Inflammatory macrophage treated with lipopolysaccharide for 4 hours (primary cell): ENCODE results near the gene DYNLT5.
"Not testable (repeated sequence)": the region's sequence is repeated elsewhere in the genome, so short reads cannot be mapped to it uniquely, and the experiment has no call there.

Experiments used
- DNase-seq: peaks from one replicate; pipeline ENCODE4 v3.0.0-alpha.2; 2020

Gene DYNLT5

DNA sequence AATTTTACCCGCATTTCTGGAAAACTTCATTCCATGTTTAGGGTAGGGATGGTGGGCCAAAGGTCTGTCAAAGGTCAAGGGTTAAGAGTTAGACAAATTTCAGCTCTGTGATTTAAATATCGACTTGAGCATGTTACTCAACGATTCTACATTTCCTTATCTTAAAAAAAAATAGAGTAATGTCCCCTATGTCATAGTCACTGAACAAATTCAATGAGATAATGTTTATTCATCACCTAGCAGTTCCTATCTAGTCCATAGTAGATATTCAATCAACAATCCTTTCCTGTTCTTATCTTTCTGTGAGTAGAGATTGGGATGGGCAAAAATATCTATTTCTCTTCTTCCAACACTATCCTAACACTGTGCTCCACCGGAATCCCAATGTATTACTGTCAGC is 1.1 kb upstream of the DYNLT5 start:
- no peak for DNase-seq

DNA sequence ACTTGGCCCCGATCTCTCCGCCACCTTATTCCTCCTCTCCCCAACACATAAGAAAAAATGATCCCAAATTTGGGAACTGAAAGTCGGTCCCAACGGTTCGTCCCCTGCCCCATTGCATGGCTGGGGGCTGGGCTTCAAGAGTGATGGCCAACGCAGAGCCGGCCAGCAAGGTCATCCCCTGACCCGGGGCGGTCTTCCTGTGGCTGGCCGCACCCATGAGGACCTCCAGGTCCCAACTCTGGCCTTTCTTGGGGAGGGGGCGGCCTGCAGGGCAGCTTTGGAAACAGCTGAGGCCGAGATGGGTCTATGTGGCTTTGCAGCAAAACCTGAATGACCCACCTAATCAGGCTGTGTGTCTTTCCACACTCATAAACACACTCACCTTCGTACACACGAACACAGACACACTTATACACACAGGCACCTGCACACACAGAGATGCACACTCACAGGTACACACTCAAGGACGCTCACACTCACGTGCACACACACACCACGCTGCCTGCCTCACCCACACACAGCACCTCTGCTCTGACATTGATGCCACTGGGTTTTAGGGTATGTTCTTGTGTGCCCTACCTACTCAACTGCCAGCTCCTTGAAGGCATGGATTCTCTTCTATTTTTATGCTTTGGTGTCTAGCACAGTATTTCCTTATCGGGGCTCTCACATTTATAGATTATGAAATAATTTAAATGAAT is 562 bp downstream of the DYNLT5 start:
- DNase-seq, result no peak

GRCh38 chr1:66757722-66758240 is 5.5 kb downstream of the DYNLT5 start:
- no peak for DNase-seq

- DNase-seq, result peak; percentile 62
Observed at GRCh38 chr1:66758241-66758755, 6.0 kb downstream of the DYNLT5 start.

GRCh38 chr1:66760506-66760905 is 8.2 kb downstream of the DYNLT5 start:
- DNase-seq, result no peak

DNA sequence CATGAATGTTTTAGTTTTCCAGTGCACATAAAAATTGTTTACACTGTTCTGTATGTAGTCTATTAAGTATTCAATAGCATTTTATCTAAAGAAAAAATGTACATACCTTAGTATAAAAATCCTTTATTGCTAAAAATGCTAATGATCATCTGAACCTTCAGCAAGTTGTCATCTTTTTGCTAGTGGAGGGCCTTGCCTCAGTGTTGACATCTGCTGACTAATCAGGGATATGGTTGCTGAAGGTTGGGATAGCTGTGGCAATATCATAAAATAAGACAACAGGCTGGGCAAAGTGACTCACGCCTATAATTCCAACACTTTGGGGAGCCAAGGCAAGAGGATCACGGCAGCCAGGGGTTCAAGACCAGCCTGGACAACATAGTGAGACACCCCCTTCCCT is 9.0 kb downstream of the DYNLT5 start:
- DNase-seq, result peak; percentile 81

DNA sequence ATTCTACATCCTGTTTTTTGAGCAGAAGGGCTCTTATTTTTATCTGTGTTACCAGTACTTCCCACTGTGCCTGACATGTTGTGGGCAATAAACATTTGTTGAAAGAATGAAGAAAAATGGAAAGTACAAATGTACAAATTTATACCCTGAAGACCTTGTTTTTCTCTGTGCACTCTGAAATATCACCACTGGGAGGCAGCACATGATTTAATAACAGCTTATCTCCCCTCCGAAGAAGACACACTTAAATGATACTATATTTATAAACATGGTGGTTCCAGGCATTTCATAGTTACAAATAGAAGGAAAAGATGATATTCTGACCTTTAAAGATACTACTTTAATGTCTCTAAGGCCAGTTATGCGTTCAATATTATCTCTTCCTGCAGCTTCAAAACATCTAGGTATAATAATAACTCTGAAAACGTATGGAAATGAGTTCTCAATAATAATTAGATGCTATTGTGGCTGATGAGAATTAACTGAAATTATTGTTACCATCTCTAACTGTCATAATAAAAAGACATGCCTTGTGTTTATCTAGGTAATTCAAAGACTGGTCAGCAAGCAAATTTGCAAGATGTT is 12.8 kb downstream of the DYNLT5 start:
- peak; percentile 51 for DNase-seq

DNA sequence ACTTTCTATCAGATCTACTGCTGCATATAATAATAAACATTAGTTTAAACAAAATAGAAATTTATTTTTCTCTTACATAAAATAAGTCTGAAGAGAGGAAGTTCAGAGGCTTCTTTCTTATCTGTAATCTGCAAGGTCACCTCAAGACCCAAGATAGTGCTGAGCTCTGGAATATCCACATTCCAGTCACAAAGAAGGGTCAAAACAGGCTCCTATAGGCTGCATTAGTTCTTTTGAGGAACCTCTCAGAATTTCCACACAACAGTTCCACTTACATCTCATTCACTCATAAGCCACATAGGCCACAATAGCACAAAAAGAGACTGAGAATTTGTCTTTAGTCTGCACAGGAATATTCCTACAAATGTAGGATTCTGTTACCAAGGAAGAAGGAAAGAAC is 15.4 kb downstream of the DYNLT5 start:
- DNase-seq, result no peak

GRCh38 chr1:66768965-66769364 is 16.7 kb downstream of the DYNLT5 start:
- no peak for DNase-seq

DNA sequence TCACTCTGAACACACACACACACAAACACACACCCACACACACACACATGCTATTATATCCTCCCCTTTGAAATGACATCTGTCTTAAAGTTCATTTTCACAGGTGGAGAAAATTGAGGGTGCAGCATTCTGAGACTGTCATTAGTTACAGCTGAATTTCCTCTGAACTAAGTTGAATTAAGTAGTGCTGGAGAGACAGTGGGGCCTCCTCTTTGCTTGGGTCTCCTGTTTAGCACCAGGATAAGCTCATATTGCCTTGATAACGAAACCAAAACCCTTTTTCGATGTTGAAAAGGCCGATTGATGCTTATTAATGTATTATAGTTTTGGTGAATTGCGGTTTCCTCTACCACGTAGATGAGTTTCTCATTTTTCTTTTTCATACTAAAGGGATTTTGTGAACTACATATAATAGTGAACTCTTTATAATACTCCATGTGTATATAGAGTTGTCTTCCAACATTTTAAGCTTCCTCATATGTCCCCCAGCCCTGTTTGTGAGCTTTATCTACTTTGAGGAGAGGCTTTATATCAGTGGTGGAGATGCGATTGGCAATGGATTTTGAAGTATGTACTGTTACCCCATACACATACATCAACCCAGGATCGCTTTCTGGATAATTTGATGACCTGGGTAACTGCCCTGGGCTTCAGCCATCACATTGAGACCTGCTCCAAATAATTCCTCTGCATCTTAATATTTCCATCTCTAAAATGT is 17.4 kb downstream of the DYNLT5 start:
- DNase-seq, result no peak

DNA sequence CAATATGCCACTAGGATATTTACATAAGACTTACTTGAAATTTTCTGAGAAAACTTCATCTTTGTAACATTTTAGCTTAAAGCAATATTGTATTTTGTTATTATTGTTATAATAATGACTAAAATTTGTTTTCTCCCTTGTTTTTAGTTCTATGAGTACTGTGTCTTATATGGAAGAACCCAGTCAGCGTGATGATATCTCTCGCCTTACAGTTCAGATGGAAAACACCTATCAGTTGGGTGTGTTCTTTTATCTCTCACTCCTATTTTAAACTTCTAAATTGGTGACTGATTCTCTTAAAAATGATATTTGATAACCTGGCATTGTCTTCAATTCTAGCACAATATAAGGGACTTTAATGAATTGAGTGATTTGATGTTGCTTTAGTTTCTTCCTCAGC is 18.0 kb downstream of the DYNLT5 start:
- DNase-seq, result no peak

- DNase-seq, result no peak
Observed at GRCh38 chr1:66770694-66771093, 18.4 kb downstream of the DYNLT5 start.

DNA sequence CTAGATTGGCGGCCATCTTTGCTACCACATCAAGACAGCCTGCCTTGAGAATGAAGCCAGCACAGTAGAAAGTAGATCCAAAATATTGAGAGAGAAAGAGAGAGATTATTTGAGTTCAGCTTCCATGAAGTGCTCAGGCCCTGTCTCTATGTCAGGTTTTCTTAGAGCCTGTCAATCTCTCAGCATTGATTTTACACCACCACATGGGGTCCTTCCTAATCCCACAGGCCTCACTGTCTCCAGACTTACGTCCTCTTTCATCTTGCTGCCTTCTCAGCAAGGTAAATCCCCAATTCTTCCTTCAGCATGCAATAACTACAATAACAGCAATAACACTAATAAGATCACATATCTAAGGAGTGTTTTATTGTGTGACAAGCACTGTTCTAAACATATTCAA is 21.0 kb downstream of the DYNLT5 start:
- no peak for DNase-seq

- no peak for DNase-seq
Observed at GRCh38 chr1:66774438-66774837, 22.2 kb downstream of the DYNLT5 start.

DNA sequence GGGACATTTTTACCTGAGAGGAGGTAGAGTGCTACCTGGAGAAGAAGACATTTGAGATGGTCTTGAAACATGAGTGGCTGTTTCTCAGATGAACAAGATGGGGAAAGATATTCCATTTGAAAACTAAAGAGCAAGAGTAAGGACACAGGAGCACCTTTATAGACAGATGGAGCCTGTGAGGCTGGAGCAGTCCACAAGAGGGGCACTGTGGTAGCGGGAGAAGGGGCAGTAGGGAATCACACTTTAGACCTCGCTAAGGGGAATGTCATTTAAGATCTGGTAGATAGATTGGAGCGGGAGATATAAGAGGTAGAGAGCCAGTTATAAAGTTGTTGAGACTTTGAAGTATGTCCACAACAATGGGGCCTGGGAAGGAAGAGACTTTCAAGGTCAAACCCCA is 23.4 kb downstream of the DYNLT5 start:
- DNase-seq, result no peak

- no peak for DNase-seq
Observed at GRCh38 chr1:66777831-66778230, 25.6 kb downstream of the DYNLT5 start.

DNA sequence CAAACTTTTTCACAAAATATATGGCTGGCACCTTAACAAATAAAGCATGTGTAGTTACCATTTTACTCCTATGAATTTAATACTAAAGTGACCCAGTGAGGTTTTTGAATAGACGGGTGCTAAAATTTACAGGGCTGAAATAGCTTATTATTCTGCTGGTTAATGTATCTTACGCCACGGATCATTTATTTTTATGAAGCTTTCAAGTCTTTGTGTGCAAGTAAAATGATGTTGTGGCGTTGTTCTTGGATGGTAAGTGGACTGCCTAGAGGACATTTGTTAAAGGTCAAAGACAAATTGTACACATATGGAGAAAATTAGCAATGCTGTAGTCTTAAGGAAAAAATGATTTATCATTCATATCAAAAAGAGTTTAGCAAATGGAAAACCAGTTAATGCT is 26.0 kb downstream of the DYNLT5 start:
- DNase-seq, result no peak

DNA sequence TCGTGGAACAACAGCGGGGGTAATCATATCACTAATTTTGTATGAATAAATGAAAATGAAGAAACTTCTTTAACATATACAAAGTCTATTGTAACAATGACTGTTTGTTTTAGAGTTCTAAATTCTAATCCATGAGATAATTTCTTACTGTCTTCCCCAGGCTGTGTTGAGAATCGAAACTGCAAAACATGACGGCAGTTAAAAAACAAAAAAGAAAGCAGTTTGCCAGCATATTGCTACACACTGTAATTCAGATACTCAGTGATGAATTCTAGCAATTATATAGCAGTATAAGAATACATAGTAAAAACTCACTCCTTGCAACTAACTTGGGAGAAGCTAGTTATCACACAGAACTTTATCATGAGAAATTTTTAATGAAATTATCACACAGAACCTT is 26.7 kb downstream of the DYNLT5 start:
- DNase-seq, result no peak

DNA sequence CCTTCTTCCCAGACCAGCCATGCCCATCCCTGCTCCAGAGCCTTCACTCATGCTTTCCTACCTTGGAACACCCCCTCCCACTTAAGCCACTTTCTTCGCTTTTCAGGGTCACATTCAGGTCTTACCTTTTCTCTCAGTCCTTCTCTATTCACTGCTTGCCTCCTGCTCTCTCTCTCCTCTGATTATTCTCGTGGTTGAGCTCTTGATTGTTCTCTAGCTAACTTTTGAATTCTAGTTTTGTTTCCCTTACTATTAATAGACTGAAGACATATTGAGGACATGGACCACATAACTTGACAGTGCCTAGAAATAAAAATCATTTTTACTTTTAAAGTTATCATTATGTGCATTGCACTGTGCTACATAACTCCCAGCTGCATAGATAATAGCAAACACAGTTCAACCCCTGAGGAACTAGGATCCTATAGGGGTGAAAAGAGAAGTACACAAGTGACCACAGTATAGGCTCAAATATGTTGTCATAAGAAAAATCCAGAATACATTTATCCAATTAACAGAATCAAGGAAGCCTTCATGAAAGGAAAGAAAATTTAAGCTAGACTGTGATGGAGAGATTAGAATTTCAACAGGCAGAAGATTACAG is 27.3 kb downstream of the DYNLT5 start:
- DNase-seq, result no peak

- not testable (repeated sequence) for DNase-seq
Observed at GRCh38 chr1:66785800-66786199, 33.5 kb downstream of the DYNLT5 start.

- no peak for DNase-seq
Observed at GRCh38 chr1:66787641-66788040, 35.4 kb downstream of the DYNLT5 start.

GRCh38 chr1:66788231-66788939 is 36.1 kb downstream of the DYNLT5 start:
- DNase-seq, result peak; percentile 58
